Panc1 (cell line): Measurements from ENCODE around the gene PCLO. TPM values are rescaled to one million over a fixed set of nuclear protein-coding genes. Genes with fewer than 3 reads are reported as not detected.

Source experiments
- ATAC-seq: fragments of 200-7000 bp; cut with Tn5 transposase; 2 replicates; pipeline ENCODE4 v1.9.1; 2020; ENCODE audit warnings: mild to moderate bottlenecking, moderate library complexity
- BruUV-seq: library from RNA; stranded (reverse); fragments of 400-500 nt; replicated peaks from 2 replicates; lab custom pipeline; 2021; lab: Mats Ljungman, UMichigan
- CTCF ChIA-PET: fragments of 300-600 bp; sonication (Branson Sonifier 250); formaldehyde crosslinking; loops from one replicate; lab custom pipeline; 2022; ENCODE audit warnings: antibody characterized with exemption; lab: Charles Lee
- POLR2A ChIA-PET: fragments of 300-600 bp; sonication (Branson Sonifier 250); formaldehyde crosslinking; loops from one replicate; lab custom pipeline; 2022; ENCODE audit warnings: antibody characterized with exemption; lab: Charles Lee
- DNase-seq: peaks from one replicate; pipeline ENCODE4 v3.0.0-alpha.2; 2010; ENCODE audit warnings: low read depth, low spot score
- H3K27ac ChIP-seq: 2 replicates; pipeline ENCODE4 v1.5.1; 2011; ENCODE audit warnings: mild to moderate bottlenecking, low read length, inconsistent platforms
- H3K27me3 ChIP-seq: fragments of 200-500 bp; sonication (Bioruptor generic); 2 replicates; pipeline ENCODE4 v1.6.0; 2014; ENCODE audit warnings: low read length, inconsistent platforms; ENCODE audit not compliant: control insufficient read depth, insufficient read depth
- H3K36me3 ChIP-seq: fragments of 200-500 bp; sonication (Bioruptor generic); 2 replicates; pipeline ENCODE4 v1.5.1; 2014; ENCODE audit warnings: inconsistent platforms, mild to moderate bottlenecking, low read length, moderate library complexity; ENCODE audit not compliant: control insufficient read depth, insufficient read depth
- H3K4me1 ChIP-seq: 2 replicates; pipeline ENCODE4 v1.5.1; 2011; ENCODE audit warnings: inconsistent platforms, mild to moderate bottlenecking, low read length, moderate library complexity; ENCODE audit not compliant: control insufficient read depth, insufficient read depth
- H3K4me3 ChIP-seq, 2 experiments: 2 replicates each; pipeline ENCODE4 v1.5.1; 2011 to 2012; ENCODE audit warnings: low read depth in 2 of 2, low read length in 2 of 2, mild to moderate bottlenecking in 2 of 2, inconsistent platforms in 1 of 2, moderate library complexity in 1 of 2
- H3K9me3 ChIP-seq: fragments of 200-500 bp; sonication (Bioruptor generic); 2 replicates; pipeline ENCODE4 v1.5.1; 2014; ENCODE audit warnings: low read depth, mild to moderate bottlenecking, inconsistent platforms, low read length, moderate library complexity; ENCODE audit not compliant: control insufficient read depth, insufficient read depth
- POLR2AphosphoS5 ChIP-seq: IDR thresholded peaks from 2 replicates; pipeline ENCODE4 v1.6.1; 2012; ENCODE audit warnings: mild to moderate bottlenecking, low read depth, low read length, moderate library complexity
- SIN3A ChIP-seq: IDR thresholded peaks from 2 replicates; pipeline ENCODE4 v1.6.1; 2012; ENCODE audit warnings: low read depth, mild to moderate bottlenecking, low read length, moderate library complexity, borderline replicate concordance; ENCODE audit not compliant: insufficient read depth
- TCF7L2 ChIP-seq: IDR thresholded peaks from 2 replicates; pipeline ENCODE4 v1.6.1; 2011; ENCODE audit warnings: mild to moderate bottlenecking, low read depth, low read length, inconsistent platforms
- in situ Hi-C: cut with HindIII; loops from 2 replicates; pipeline ENCODE4 v1.10.0; 2016; ENCODE audit warnings: low sequenced_read_pairs, low pct_unique_long_range_greater_than_20kb
- intact Hi-C: fragments of 100-400 bp; cut with micrococcal nuclease; formaldehyde crosslinking; loops from one replicate; pipeline ENCODE4 v1.10.0; 2022; ENCODE audit not compliant: unreplicated experiment
- total RNA-seq: library from RNA; stranded (reverse); gene quantifications from one replicate; pipeline ENCODE4 v1.2.1, GENCODE V29; 2021; ENCODE audit not compliant: unreplicated experiment
- TF ChIP-seq, protein P1 (sequence below), 2 experiments: IDR thresholded peaks; 2 replicates each; pipeline ENCODE4 v1.6.1; 2011 to 2012; ENCODE audit warnings: low read depth in 2 of 2, control low read depth in 1 of 2, low read length in 1 of 2, mild to moderate bottlenecking in 1 of 2, moderate library complexity in 1 of 2; ENCODE audit not compliant: insufficient read depth in 1 of 2
- TF ChIP-seq, protein P2 (sequence below): fragments of 450-650 bp; IDR thresholded peaks from 2 replicates; pipeline ENCODE4 v1.5.1; 2017; ENCODE audit warnings: mild to moderate bottlenecking

Gene PCLO
- total RNA-seq, 1 experiment from 2014 or later: 1.1 TPM

DNA sequence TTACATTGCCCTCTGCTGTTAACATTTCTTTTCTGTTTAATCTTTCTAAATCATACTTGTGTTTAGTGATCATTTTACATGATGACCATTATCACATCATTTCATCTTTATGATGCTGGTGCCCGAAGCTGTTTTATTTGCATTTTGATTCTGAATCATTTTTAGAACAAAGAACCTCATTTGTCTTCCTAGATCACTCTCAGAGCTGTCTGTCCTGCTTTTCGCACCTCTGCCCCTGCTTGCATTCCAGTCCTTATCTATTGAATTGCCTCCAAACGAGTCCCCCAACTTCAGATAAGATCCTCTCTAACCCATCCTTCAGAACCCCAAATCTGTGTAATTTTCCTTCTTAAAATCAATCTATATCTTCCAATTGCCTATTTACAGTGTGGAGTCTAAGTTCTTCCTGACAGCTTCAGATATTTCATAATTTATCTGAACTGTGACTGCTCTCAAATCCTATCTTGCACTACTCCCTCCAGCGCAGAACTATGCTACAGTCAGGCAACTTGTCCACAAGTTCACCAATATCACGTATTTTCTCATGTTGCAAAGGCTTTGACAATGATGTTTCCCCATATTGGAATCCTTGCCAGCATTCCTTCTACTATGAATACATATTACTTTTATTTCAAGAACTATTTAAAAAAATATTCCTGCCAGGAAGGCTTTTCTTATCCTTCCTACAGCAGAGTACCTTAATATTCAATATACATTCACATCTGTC, 372.6 kb downstream of the PCLO start:
- H3K36me3 ChIP-seq: no peaks in the 10 kb centered on the region
- in situ Hi-C loops (no loop called here), intact Hi-C loops (no loop called here)
- DNase-seq: no peak
- no TSS peak for BruUV-seq
- peak; percentile 68 for ATAC-seq
- H3K4me3 ChIP-seq: no peak overlapping the region
- peaks cover 4% of the 10 kb centered on the region; the same call in 1 of the 2 replicates for H3K4me1 ChIP-seq
- ChIA-PET CTCF (no interaction called here), POLR2A (no interaction called here)
- TF ChIP-seq SIN3A: no peak
- TF ChIP-seq, protein P1, sequence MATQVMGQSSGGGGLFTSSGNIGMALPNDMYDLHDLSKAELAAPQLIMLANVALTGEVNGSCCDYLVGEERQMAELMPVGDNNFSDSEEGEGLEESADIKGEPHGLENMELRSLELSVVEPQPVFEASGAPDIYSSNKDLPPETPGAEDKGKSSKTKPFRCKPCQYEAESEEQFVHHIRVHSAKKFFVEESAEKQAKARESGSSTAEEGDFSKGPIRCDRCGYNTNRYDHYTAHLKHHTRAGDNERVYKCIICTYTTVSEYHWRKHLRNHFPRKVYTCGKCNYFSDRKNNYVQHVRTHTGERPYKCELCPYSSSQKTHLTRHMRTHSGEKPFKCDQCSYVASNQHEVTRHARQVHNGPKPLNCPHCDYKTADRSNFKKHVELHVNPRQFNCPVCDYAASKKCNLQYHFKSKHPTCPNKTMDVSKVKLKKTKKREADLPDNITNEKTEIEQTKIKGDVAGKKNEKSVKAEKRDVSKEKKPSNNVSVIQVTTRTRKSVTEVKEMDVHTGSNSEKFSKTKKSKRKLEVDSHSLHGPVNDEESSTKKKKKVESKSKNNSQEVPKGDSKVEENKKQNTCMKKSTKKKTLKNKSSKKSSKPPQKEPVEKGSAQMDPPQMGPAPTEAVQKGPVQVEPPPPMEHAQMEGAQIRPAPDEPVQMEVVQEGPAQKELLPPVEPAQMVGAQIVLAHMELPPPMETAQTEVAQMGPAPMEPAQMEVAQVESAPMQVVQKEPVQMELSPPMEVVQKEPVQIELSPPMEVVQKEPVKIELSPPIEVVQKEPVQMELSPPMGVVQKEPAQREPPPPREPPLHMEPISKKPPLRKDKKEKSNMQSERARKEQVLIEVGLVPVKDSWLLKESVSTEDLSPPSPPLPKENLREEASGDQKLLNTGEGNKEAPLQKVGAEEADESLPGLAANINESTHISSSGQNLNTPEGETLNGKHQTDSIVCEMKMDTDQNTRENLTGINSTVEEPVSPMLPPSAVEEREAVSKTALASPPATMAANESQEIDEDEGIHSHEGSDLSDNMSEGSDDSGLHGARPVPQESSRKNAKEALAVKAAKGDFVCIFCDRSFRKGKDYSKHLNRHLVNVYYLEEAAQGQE (IDR thresholded peaks at IDR 0.05; ENCODE audit: insufficient read depth in 1 of 2, low read depth in 2 of 2, low read length in 1 of 2): no peak
- no peak for TF ChIP-seq TCF7L2
- no peak for TF ChIP-seq POLR2AphosphoS5
- TF ChIP-seq, protein P2, sequence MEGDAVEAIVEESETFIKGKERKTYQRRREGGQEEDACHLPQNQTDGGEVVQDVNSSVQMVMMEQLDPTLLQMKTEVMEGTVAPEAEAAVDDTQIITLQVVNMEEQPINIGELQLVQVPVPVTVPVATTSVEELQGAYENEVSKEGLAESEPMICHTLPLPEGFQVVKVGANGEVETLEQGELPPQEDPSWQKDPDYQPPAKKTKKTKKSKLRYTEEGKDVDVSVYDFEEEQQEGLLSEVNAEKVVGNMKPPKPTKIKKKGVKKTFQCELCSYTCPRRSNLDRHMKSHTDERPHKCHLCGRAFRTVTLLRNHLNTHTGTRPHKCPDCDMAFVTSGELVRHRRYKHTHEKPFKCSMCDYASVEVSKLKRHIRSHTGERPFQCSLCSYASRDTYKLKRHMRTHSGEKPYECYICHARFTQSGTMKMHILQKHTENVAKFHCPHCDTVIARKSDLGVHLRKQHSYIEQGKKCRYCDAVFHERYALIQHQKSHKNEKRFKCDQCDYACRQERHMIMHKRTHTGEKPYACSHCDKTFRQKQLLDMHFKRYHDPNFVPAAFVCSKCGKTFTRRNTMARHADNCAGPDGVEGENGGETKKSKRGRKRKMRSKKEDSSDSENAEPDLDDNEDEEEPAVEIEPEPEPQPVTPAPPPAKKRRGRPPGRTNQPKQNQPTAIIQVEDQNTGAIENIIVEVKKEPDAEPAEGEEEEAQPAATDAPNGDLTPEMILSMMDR: no peak
- no peaks in the 10 kb centered on the region for H3K9me3 ChIP-seq
- no peaks in the 10 kb centered on the region for H3K27me3 ChIP-seq
- no peak overlapping the region for H3K27ac ChIP-seq

DNA sequence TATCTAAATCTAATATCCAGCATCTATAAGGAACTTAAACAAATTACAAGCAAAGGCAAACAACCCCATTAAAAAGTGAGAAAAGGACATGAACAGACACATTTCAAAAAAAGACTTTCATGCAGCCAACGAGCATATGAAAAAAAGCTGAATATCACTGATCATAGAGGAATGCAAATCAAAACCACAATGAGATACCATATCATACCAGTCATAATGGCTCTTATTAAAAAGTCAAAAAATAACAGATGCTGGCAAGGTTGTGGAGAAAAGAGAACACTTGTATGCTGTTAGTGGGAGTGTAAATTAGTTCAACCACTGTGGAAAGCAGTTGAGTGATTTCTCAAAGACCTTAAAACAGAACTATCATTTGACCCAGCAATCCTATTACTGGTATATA, 384.7 kb downstream of the PCLO start:
- no peaks in the 10 kb centered on the region for H3K4me1 ChIP-seq
- no peak overlapping the region for H3K4me3 ChIP-seq
- POLR2A ChIA-PET: no interaction called here
- no peak for TF ChIP-seq POLR2AphosphoS5
- intact Hi-C loops: no loop called here
- no TSS peak for BruUV-seq
- CTCF ChIA-PET: no interaction called here
- no peak overlapping the region for H3K27ac ChIP-seq
- no peaks in the 10 kb centered on the region for H3K36me3 ChIP-seq
- in situ Hi-C loops: no loop called here
- no peaks in the 10 kb centered on the region for H3K9me3 ChIP-seq
- no peaks in the 10 kb centered on the region for H3K27me3 ChIP-seq
- no peak for DNase-seq
- no peak for ATAC-seq

DNA sequence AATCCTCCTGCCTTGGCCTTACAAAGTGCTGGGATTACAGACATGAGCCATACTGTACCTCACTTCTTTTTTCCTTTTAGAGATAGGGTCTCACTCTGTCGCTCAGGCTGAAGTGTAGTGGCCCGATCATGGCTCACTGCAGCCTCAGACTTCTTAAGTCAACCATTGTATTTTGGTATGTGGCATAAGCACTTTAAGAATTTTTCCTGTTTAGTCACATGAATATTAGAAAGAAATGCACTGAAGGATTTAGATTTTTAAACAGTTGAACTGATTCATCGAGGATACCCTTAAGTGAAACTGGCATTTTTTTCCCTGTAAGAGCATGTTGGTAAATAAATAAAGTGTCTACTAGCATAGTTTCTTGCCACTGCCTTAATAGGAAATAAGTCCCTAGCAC, 399.8 kb downstream of the PCLO start:
- Histone ChIP-seq H3K27ac (no peak overlapping the region), H3K4me3 (no peak overlapping the region), H3K4me1 (no peaks in the 10 kb centered on the region), H3K27me3 (no peaks in the 10 kb centered on the region), H3K36me3 (no peaks in the 10 kb centered on the region), H3K9me3 (no peaks in the 10 kb centered on the region)
- CTCF ChIA-PET: no interaction called here
- intact Hi-C loops (no loop called here), in situ Hi-C loops (no loop called here)
- TF ChIP-seq SIN3A (no peak), POLR2AphosphoS5 (no peak), TCF7L2 (no peak)
- TF ChIP-seq, protein P2: no peak
- TF ChIP-seq, protein P1 (IDR thresholded peaks at IDR 0.05; ENCODE audit: insufficient read depth in 1 of 2, low read depth in 2 of 2, low read length in 1 of 2): no peak
- DNase-seq: no peak
- ATAC-seq: no peak
- POLR2A ChIA-PET: no interaction called here
- BruUV-seq: no TSS peak
